CD4-positive, alpha-beta T cell treated with Interleukin-15 for 1 hour (primary cell): ENCODE data around the gene LINGO3.

Experiments used
- DNase-seq: peaks from one replicate; pipeline ENCODE4 v3.0.0-alpha.2; 2020

The LINGO3 gene

GRCh38 chr19:2325281-2326046, 17.5 kb upstream of the LINGO3 start:
- DNase-seq: peak; percentile 38

- DNase-seq: peak; percentile 38
These were observed 16.4 kb upstream of the LINGO3 start for GRCh38 chr19:2324220-2324948.

DNA sequence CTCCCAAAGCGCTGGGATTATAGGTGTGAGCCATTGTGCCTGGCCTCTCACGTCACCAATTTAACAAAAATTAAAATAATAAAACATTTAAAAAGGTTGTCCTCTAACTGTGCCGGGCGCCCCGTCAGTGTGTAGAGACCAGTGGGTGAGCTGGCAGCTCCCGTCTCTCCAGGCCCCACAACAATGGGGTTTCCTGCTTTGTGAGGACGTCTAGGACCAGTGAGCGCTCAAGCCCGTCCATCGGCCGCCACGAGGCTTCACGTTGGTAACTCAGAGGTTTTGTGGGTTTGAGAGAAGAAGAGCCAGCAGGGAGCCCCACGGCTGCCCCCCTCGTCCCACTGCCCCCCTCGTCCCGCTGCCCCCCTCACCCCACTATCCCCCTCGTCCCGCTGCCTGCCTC, 15.8 kb upstream of the LINGO3 start:
- DNase-seq: no peak

DNA sequence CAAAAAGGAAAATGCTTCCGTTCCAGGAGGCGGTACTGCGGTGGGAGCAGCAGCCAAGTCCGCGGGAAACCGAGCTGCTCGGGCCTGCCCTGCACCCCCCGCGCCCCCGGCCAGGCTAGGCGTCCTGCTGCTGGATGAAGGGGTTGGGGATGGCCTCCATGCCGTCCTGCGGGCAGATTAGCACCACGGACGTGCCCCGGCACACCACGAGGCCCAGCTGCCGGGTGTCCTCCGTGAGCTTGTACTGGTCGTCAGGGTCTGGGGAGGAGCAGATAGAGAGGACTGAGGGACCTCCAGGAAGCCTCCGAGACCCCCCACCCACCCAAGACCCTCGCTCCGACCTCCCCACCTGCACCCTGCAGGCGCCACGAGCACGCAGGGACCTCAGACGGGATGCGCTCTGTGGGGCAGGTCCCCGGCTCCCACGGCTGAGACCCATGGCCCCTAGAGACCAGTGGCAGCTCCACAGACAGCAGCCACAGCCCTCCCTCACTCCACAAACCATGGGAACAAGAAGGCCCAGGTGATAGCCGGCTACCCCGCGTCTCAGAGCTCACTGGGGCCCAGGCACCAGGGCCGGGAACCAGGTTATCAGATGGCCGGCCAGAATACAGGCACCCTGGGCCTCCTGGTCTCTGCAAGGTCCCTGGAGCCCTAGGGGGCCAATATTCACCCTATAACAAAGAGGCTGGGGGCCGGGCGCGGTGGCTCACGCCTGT, 13.8 kb upstream of the LINGO3 start:
- DNase-seq: no peak

DNA sequence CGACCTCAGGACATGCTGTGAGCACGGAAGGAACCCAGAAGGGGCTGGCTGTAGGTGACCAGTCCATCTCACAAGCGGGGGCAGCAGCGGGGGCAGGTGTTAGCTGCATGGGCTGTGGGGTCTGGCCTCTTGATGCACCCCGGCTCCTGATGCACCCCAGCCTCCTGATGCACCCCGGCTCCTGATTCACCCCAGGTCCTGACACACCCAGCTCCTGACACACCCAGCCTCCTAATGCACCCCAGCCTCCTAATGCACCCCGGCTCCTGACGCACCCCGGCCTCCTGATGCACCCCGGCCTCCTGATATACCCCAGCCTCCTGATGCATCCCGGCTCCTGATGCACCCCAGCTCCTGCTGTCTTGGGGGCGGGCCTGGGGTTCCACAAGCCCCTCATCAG, 13.0 kb upstream of the LINGO3 start:
- DNase-seq: no peak

GRCh38 chr19:2320049-2320448, 12.1 kb upstream of the LINGO3 start:
- no peak for DNase-seq

- DNase-seq: no peak
These were observed 11.6 kb upstream of the LINGO3 start for GRCh38 chr19:2319551-2319950.

DNA sequence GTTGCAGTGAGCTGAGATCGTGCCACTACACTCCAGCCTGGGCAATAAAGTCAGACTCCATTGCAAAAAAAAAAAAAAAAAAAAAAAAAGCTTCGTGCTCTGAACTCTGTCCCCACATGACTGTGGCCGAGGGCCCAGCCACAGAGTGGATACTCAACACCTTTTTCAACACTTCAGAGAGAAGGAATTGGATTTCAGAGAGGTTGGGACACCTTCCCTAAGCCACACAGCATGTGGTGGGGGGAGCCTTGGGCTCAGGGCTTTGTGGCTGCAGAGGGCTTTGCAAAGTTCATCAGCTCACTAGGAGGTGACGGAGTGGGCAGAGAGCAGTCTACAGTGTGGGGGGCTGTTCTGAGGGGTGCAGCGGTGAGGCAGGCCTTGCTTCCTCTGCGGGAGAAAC, 11.0 kb upstream of the LINGO3 start:
- DNase-seq: no peak

GRCh38 chr19:2317756-2318155, 9.8 kb upstream of the LINGO3 start:
- DNase-seq: no peak

GRCh38 chr19:2317300-2317699, 9.3 kb upstream of the LINGO3 start:
- DNase-seq: no peak

DNA sequence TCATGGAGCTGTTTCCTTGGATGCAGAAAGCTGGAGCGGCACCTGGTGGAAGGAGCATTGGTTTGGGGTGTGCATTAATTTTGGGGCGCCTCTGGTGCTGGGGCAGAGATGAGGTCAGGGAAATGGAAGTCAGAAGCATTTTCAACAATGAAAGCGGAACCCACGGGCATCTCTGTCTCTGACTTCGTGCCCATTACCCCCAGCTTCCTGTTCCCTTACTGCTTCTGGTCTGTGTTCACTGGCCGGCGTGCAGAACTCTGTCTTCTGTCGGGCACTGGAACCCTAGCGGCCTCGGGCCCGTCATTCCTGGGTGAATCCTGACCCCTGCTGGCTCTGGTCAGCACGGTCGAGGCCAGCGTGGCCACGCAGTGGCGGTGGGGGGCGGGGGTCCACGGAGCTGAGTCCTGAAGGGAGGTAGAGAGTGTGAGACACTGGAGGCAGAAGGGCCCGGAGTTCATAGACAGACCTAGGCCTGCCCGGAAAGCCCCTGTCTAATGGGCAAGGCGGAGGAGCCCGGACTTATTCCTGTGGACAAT, 7.9 kb upstream of the LINGO3 start:
- DNase-seq: peak; percentile 78

GRCh38 chr19:2315121-2315817, 7.3 kb upstream of the LINGO3 start:
- DNase-seq: no peak

DNA sequence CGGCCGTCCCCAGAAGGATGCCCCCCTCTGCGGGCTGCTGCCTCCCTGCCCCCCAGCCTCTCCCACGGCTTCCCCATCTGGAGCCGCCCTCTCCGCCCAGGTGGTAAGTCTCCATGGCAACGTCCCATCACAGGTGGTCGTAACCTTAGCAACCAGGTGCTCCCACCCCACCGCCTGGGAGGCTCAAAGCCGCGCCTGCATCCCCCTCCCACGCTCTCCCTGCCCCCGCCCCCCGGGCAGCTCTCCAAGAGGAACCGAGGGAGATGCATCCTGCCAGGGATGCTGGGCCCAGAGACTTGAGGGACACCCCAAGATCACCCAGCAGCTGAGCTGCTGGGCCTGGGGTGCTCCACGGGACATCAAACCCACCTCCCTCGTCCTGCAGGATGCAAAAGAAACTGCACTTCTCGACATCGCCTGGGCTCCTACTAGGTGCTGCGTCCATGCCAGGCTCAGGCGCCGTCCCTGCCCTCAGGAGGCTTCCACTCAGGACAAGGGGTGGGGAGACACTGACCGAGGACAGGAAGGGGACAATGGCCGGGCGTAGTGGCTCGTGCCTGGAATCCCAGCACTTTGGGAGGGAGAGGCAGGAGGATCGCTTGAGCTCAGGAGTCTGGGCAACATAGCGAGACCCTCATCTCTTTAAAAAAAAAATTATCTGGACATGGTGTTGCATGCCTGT, 5.0 kb upstream of the LINGO3 start:
- DNase-seq: no peak

GRCh38 chr19:2311093-2311492, 3.1 kb upstream of the LINGO3 start:
- DNase-seq: no peak

GRCh38 chr19:2309734-2310362, 1.9 kb upstream of the LINGO3 start:
- no peak for DNase-seq

GRCh38 chr19:2307518-2308012, 389 bp downstream of the LINGO3 start:
- DNase-seq: no peak

DNA sequence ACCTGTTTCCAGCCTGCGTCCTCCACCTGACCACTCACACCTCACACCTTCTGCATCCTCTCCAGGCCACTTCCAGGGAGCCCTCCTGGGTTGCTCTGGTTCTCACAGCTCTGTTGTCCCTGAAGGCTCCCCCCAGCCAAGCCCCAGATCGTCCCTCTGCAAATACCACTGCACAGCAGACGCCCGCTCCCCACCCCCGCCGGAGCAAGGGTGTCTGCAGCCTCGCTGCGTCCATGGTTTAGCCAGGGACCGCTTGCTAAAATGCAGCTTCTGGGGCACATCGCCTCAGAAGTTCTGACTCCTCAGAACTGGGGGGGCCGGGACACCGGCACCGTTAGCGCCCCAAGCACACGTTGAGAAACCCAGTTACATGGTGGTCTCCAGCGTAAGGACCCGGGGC, 983 bp downstream of the LINGO3 start:
- DNase-seq: no peak

- no peak for DNase-seq
These were observed 1.6 kb downstream of the LINGO3 start for GRCh38 chr19:2306281-2306806.

- no peak for DNase-seq
These were observed 2.3 kb downstream of the LINGO3 start for GRCh38 chr19:2305452-2306280.

DNA sequence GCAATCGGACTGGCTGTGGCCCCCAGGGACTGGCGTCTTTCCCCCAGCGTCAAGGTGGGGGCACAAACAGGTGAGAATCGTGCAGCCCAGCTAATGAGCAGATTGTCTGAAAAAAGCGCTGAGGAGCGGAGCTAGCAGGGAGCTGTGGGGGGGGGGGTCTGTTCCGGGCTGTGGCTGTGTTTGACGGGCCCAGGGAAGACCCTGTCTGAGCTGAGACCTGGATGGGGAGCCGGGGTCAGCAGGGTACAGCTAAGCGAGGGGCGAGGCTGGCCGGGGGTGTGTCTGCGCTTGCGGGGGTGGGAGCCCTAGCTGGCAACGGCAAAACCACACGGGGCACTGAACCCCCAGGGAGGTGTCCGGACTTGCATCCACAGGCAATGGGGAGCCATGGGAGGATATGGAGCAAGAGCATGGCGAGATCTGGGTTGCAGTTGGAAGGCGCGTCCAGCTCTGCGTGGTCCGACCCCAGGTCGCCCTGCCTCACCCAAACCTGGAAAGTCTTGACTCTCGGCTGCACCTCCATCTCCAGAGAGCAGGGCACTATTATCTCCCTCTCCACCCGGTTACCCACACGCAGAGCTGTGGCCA, 4.6 kb downstream of the LINGO3 start:
- DNase-seq: no peak
